Activated CD4-positive, alpha-beta T cell treated with anti-CD3 and anti-CD28 coated beads, Interleukin-2, amount 50 U/mL, for 16 hours (primary cell): ENCODE measurements around the gene PRORP.
"Not testable (repeated sequence)": the region's sequence is repeated elsewhere in the genome, so short reads cannot be mapped to it uniquely, and the experiment has no call there.

Experiments
- DNase-seq: peaks from one replicate; pipeline ENCODE4 v3.0.0-alpha.2; 2020

The PRORP gene

DNA sequence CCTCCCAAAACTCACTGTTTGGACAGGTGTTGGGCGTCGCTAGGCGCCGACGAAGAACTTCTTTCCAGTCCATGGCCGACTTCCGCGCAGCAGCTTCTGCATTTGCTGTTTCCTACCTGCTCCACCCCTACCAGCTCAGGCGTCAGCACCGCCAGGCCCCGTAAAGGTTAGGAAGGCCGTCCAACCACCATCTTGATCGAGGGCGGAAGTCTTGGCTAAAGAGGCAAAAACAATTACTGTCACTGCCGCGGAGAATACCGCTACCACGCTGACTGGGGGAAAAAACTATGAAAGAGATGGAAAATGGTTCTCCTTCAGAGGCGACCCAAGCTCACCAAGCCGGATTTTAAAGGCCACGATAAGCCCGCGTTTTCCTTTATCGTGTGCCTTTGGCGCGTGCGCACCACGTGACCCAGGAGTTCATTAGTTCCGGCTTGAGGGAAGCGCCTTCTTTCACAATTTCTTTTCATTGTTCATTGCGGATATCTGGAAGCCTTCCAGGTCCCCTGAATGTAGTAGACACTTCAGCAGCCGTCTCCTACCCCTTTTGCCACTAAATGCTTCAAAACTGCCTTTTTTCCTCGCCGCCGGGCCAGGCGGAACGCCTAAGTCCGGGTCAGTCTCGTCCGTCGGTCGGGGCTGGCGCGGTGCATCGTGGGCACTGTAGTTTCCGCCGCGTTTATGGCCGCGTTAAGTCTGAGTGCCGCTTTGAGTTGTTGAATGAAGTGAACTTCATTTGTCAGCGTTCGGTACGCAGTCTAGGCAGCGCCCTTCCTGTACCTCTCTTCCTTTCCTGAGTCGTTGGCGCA is at the start of gene PRORP, which contains the start of gene PPP2R3C:
Gene PRORP (plus strand): TSS at position 666 of the 809 bp plus-strand sequence. CDS start 694 bp downstream, outside the sequence.
Gene PPP2R3C (minus strand): TSS at position 104 of the 809 bp plus-strand sequence. CDS start 31 bp downstream, at position 73.
- DNase-seq: peak; percentile 96

- DNase-seq: no peak
Measured at GRCh38 chr14:35073486-35073885, 48.9 kb upstream of the PRORP start.

GRCh38 chr14:35078082-35078481 is 44.3 kb upstream of the PRORP start:
- no peak for DNase-seq

DNA sequence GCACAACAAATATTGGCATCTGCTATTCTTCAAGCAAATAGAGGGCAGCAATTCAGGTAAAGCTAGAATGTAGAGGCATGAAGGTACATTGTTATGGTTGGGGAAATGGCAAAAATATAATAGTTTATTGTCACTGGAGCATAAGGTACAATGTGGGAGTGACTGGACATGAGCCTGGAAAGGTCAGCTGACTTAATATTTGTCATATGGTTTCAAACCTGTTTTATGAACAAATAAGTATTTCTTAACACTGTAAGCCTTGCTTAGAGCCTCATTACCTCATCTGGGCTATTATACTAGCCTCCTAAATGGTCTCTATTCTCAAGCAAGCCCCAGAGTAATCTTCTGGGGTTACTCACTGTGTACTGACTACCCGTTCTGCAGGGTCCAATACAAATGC is 42.6 kb upstream of the PRORP start:
- no peak for DNase-seq

DNA sequence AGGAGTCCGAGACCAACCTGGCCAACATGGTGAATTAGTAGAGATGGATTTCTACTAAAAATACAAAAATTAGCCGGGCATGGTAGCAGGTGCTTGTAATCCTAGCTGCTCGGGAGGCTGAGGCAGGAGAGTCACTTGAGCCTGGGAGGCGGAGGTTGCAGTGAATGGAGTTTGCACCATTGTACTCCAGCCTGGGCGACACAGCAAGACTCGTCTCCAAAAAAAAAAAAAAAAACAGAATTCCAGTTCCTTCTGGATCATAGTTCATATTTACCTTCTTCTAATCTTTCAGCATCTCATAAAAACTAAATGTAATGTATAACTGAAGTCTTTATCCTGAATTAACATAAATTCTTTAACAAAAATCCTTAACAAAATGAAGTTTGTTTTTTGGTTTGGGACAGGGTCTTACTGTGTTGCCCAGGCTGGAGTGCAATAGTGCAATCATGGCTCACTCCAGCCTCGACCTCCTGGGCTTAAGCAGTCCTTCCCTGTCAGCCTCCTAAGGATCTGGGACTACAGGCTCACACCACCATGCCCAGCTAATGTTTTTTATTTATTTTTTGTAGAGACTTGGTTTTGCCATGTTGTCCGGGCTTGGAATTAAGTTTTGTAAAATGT is 38.7 kb upstream of the PRORP start:
- DNase-seq: no peak

DNA sequence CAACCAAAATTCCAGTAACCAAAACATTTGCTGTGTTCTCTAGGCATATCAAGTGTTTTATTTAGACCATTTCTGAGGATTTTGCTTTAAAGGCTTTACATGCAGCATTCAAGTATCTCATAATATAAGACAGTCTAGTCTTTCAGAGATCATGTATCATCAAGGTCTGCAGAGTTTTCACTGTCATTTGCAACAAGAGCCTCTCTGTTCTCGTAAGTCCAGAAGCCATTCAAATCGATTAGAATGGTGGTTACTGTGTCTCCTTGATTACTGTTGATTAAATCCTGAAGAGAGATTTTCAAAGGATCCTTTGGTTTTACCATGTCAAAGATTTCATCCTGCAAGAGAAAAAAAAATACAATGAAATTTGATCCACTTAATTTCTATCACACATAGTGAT is 36.9 kb upstream of the PRORP start:
- DNase-seq: no peak

DNA sequence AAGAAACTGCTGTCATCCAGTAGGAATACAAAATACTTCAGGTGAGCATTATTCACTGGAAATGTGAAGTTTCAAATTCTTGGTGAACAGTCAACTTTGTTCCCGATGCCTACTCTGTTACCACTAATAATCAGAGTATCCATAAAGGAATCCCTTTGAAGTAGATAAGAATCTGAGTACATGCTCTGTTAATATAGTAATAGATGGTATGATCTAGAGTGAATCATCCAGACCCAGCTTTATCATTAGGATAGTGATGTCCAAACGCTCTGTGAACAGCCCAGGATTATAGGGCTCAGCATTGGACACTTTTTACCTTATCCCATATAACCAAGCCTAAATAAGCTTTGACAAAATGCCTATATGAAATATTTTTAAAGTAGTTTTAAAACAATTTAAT is 33.8 kb upstream of the PRORP start:
- no peak for DNase-seq

DNA sequence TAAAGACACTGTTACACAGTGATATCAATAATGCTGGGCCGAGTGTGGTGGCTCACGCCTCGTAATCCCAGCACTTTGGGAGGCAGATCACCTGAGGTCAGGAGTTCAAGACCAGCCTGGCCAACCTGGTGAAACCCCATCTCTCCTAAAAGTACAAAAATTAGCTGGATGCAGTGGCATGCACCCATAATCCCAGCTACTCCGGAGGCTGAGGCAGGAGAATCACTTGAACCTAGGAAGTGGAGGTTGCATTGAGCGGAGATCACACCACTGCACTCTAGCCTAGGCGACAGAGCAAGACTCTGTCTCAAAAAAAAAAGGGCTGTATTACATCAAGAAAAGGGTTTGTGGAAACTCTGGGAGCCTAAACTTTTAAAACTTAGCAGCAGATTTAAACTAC is 27.7 kb upstream of the PRORP start:
- DNase-seq: not testable (repeated sequence)

DNA sequence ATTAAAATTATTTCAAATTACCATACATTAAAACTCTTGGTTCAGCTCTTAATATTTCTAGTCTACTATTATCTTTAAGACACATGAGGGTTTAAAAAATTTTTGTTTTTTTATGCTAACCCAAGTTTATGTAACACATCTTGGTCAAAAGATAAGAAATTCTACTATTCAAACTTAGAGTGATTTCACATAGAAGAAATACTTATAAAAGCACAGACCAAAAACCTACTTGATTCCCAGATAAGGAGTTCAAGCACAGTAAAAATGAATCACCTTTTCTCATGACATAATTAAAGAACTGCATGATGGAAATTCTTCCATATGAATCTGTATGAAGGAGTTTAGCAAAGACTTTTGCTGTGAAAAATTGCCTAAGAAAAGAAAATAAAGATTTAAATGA is 14.5 kb upstream of the PRORP start:
- DNase-seq: no peak

GRCh38 chr14:35112641-35113040 is 9.7 kb upstream of the PRORP start:
- no peak for DNase-seq

GRCh38 chr14:35113308-35113950 is 8.9 kb upstream of the PRORP start:
- DNase-seq: no peak

GRCh38 chr14:35114036-35114435 is 8.3 kb upstream of the PRORP start:
- DNase-seq: no peak

DNA sequence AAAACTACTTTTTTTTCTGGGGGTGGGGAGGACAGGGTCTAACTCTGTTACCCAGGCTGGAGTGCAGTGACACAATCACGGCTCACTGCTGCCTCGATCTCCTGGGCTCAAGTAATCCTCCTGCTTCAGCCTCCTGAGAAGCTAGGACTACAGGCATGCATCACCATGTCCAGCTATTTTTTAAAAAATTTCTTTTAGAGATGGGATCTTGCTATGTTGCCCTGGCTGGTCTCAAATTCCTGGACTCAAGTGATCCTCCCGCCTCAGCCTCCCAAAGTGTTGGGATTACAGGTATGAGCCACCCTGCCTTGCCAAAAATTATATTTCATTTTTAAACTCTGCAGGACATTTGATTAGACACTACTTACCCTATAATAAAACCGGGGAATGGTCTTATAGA is 6.1 kb upstream of the PRORP start:
- no peak for DNase-seq

GRCh38 chr14:35117112-35117511 is 5.2 kb upstream of the PRORP start:
- DNase-seq: no peak

- DNase-seq: peak; percentile 7
Measured at GRCh38 chr14:35121026-35121886, 1.1 kb upstream of the PRORP start.

GRCh38 chr14:35122696-35123387 is 490 bp downstream of the PRORP start:
- no peak for DNase-seq

GRCh38 chr14:35123388-35123703 is 994 bp downstream of the PRORP start:
- DNase-seq: no peak

DNA sequence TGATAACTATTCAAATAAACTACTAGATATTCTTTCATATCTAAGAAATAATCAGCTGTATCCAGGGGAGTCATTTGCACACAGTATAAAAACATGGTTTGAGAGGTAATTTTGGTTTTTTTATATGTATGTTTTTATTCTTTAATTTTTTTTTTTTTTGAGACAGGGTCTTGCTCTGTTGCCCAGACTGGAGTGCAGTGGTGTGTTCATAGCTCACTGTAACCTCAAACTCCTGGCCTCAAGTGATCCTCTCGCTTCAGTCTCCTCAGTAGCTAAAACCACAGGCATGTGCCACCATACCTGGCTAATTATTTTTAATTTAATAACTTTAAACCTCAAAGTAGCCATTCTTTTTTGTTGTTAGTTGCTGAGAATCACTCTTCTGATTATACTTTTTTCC is 1.8 kb downstream of the PRORP start:
- DNase-seq: no peak

GRCh38 chr14:35133542-35134328 is 11.4 kb downstream of the PRORP start:
- no peak for DNase-seq

- DNase-seq: no peak
Measured at GRCh38 chr14:35134329-35135123, 12.2 kb downstream of the PRORP start.

DNA sequence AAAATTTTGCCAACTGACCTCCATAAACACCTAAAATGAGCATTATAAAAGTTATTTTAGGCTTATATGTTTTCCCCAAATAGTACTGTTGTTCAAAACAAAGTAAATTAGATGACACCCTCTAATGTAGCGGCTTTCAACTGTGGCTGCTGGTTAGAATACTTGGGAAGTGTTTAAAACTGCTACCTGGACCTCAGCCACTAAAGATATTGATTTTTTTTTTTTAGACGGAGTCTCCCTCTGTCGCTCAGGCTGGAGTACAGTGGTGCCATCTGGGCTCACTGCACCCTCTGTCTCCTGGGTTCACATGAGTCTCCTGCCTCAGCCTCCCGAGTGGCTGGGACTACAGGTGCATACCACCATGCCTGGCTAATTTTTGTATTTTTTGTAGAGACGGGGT is 16.2 kb downstream of the PRORP start:
- DNase-seq: no peak
